Mononuclear cell (primary cell): ENCODE data around the gene UBE2G1. TPM values are rescaled to one million over a fixed set of nuclear protein-coding genes. Genes with fewer than 3 reads are reported as not detected.
A peak's percentile ranks its signal among the peaks of the same experiment; 100 is the strongest.
"Not testable (repeated sequence)": the region's sequence is repeated elsewhere in the genome, so short reads cannot be mapped to it uniquely, and the experiment has no call there.

ENCODE experiments used
- H3K27me3 ChIP-seq: 2 replicates; pipeline ENCODE4 v1.6.0; 2011; ENCODE audit warnings: low read length, control low read depth; ENCODE audit not compliant: insufficient read depth
- H3K4me1 ChIP-seq: 2 replicates; pipeline ENCODE4 v1.5.1; 2011; ENCODE audit warnings: mild to moderate bottlenecking, low read length, control low read depth; ENCODE audit not compliant: insufficient read depth
- H3K4me3 ChIP-seq: 2 replicates; pipeline ENCODE4 v1.5.1; 2011; ENCODE audit warnings: mild to moderate bottlenecking, low read length, moderate library complexity
- H3K9me3 ChIP-seq: 2 replicates; pipeline ENCODE4 v1.5.1; 2011; ENCODE audit warnings: low read depth, mild to moderate bottlenecking, control low read depth, low read length
- total RNA-seq: library from RNA; depleted of rRNA; stranded (reverse); fragments of >200 nt; gene quantifications from one replicate; pipeline ENCODE4 v1.2.3, GENCODE V29; 2012

UBE2G1 gene
- total RNA-seq, 1 donor: 76.4 TPM

GRCh38 chr17:4267402-4267801 is 99.1 kb downstream of the UBE2G1 start:
- no peak overlapping the region for H3K4me3 ChIP-seq
- peaks cover 17% of the 10 kb centered on the region for H3K4me1 ChIP-seq
- H3K9me3 ChIP-seq: no peaks in the 10 kb centered on the region
- no peaks in the 10 kb centered on the region for H3K27me3 ChIP-seq

- Histone ChIP-seq H3K9me3 (no peaks in the 10 kb centered on the region), H3K4me1 (peaks cover 26% of the 10 kb centered on the region), H3K4me3 (no peak overlapping the region), H3K27me3 (no peaks in the 10 kb centered on the region)
These were observed 99.9 kb downstream of the UBE2G1 start for GRCh38 chr17:4266550-4266949.

- Histone ChIP-seq H3K4me1 (peaks cover 32% of the 10 kb centered on the region), H3K27me3 (no peaks in the 10 kb centered on the region)
These were observed 102.9 kb downstream of the UBE2G1 start, which contains the start of gene ANKFY1 for GRCh38 chr17:4263282-4264215. Gene ANKFY1 (minus strand): TSS chr17:4263979. CDS start chr17:4263941, 38 bp downstream.

GRCh38 chr17:4262703-4263102 is 103.8 kb downstream of the UBE2G1 start:
- Histone ChIP-seq H3K27me3 (no peaks in the 10 kb centered on the region), H3K9me3 (no peaks in the 10 kb centered on the region), H3K4me3 (peak overlapping the region; percentile 98), H3K4me1 (peaks cover 32% of the 10 kb centered on the region)

More at GRCh38 chr17:4263282-4264215, 102.9 kb downstream of the UBE2G1 start, which contains the start of gene ANKFY1:
- Histone ChIP-seq H3K9me3 (no peaks in the 10 kb centered on the region), H3K4me3 (peak within 1 kb of the TSS; percentile 98)

- no peak overlapping the region for H3K4me3 ChIP-seq
- H3K9me3 ChIP-seq: no peaks in the 10 kb centered on the region
- H3K27me3 ChIP-seq: no peaks in the 10 kb centered on the region
- peaks cover 36% of the 10 kb centered on the region for H3K4me1 ChIP-seq
These were observed 105.0 kb downstream of the UBE2G1 start for GRCh38 chr17:4261452-4261851.

- no peaks in the 10 kb centered on the region for H3K27me3 ChIP-seq
- H3K4me1 ChIP-seq: peaks cover 39% of the 10 kb centered on the region
- no peaks in the 10 kb centered on the region for H3K9me3 ChIP-seq
- H3K4me3 ChIP-seq: no peak overlapping the region
These were observed 107.6 kb downstream of the UBE2G1 start for GRCh38 chr17:4258867-4259266.

GRCh38 chr17:4256952-4257351 is 109.5 kb downstream of the UBE2G1 start:
- Histone ChIP-seq H3K4me3 (no peak overlapping the region), H3K4me1 (peaks cover 26% of the 10 kb centered on the region), H3K27me3 (no peaks in the 10 kb centered on the region), H3K9me3 (no peaks in the 10 kb centered on the region)

GRCh38 chr17:4255271-4255670 is 111.2 kb downstream of the UBE2G1 start:
- not testable (repeated sequence) for H3K27me3 ChIP-seq, H3K9me3 ChIP-seq, H3K4me3 ChIP-seq
- H3K4me1 ChIP-seq: peaks cover 16% of the 10 kb centered on the region

- H3K9me3 ChIP-seq: no peaks in the 10 kb centered on the region
- no peaks in the 10 kb centered on the region for H3K27me3 ChIP-seq
- peaks cover 24% of the 10 kb centered on the region for H3K4me1 ChIP-seq
- no peak overlapping the region for H3K4me3 ChIP-seq
These were observed 115.6 kb downstream of the UBE2G1 start for GRCh38 chr17:4250887-4251286.

GRCh38 chr17:4249452-4250029 is 116.9 kb downstream of the UBE2G1 start:
- H3K27me3 ChIP-seq: no peaks in the 10 kb centered on the region
- H3K4me1 ChIP-seq: peaks cover 20% of the 10 kb centered on the region
- H3K9me3 ChIP-seq: no peaks in the 10 kb centered on the region
- H3K4me3 ChIP-seq: no peak overlapping the region

- no peaks in the 10 kb centered on the region for H3K9me3 ChIP-seq
- H3K27me3 ChIP-seq: no peaks in the 10 kb centered on the region
- H3K4me3 ChIP-seq: no peak overlapping the region
- H3K4me1 ChIP-seq: peaks cover 15% of the 10 kb centered on the region
These were observed 117.8 kb downstream of the UBE2G1 start for GRCh38 chr17:4248504-4249277.

- H3K4me1 ChIP-seq: peaks cover 15% of the 10 kb centered on the region
- H3K27me3 ChIP-seq: no peaks in the 10 kb centered on the region
- no peak overlapping the region for H3K4me3 ChIP-seq
- no peaks in the 10 kb centered on the region for H3K9me3 ChIP-seq
These were observed 118.5 kb downstream of the UBE2G1 start for GRCh38 chr17:4247971-4248388.

- no peak overlapping the region for H3K4me3 ChIP-seq
- no peaks in the 10 kb centered on the region for H3K27me3 ChIP-seq
- peaks cover 15% of the 10 kb centered on the region for H3K4me1 ChIP-seq
- no peaks in the 10 kb centered on the region for H3K9me3 ChIP-seq
These were observed 119.0 kb downstream of the UBE2G1 start for GRCh38 chr17:4247361-4247970.

GRCh38 chr17:4246674-4247073 is 119.8 kb downstream of the UBE2G1 start:
- no peak overlapping the region for H3K4me3 ChIP-seq
- no peaks in the 10 kb centered on the region for H3K9me3 ChIP-seq
- H3K27me3 ChIP-seq: no peaks in the 10 kb centered on the region
- H3K4me1 ChIP-seq: peaks cover 15% of the 10 kb centered on the region
